Measurements from ENCODE around the gene TF.
"Not testable (repeated sequence)": the region's sequence is repeated elsewhere in the genome, so short reads cannot be mapped to it uniquely, and the experiment has no call there.

The TF gene

GRCh38 chr3:133745981-133746711, at the start of gene TF:
Gene TF (plus strand): TSS chr3:133746393. CDS start chr3:133746441, 48 bp downstream.
- no peak for DNase-seq

GRCh38 chr3:133697960-133698359, 48.2 kb upstream of the TF start:
- DNase-seq, result no peak

- DNase-seq, result no peak
Observed at GRCh38 chr3:133699467-133699866, 46.7 kb upstream of the TF start.

- no peak for DNase-seq
Observed at GRCh38 chr3:133699903-133700302, 46.3 kb upstream of the TF start.

GRCh38 chr3:133700351-133700750, 45.8 kb upstream of the TF start:
- DNase-seq, result no peak

GRCh38 chr3:133701435-133702358, 44.5 kb upstream of the TF start:
- DNase-seq, result no peak

- no peak for DNase-seq
Observed at GRCh38 chr3:133703915-133704314, 42.3 kb upstream of the TF start.

GRCh38 chr3:133706033-133706432, 40.2 kb upstream of the TF start:
- no peak for DNase-seq

GRCh38 chr3:133709139-133709750, 36.9 kb upstream of the TF start:
- no peak for DNase-seq

GRCh38 chr3:133711013-133711412, 35.2 kb upstream of the TF start:
- no peak for DNase-seq

GRCh38 chr3:133712017-133712416, 34.2 kb upstream of the TF start:
- no peak for DNase-seq

- DNase-seq, result no peak
Observed at GRCh38 chr3:133713347-133713746, 32.8 kb upstream of the TF start.

GRCh38 chr3:133717424-133717823, 28.8 kb upstream of the TF start:
- no peak for DNase-seq

GRCh38 chr3:133722935-133723334, 23.3 kb upstream of the TF start:
- no peak for DNase-seq

- no peak for DNase-seq
Observed at GRCh38 chr3:133730993-133731392, 15.2 kb upstream of the TF start.

GRCh38 chr3:133732231-133732630, 14.0 kb upstream of the TF start:
- DNase-seq, result not testable (repeated sequence)

GRCh38 chr3:133733226-133733625, 13.0 kb upstream of the TF start:
- no peak for DNase-seq

- no peak for DNase-seq
Observed at GRCh38 chr3:133734305-133734704, 11.9 kb upstream of the TF start.

GRCh38 chr3:133742351-133743091, 3.7 kb upstream of the TF start:
- no peak for DNase-seq

GRCh38 chr3:133744241-133744640, 2.0 kb upstream of the TF start:
- no peak for DNase-seq

GRCh38 chr3:133745108-133745507, 1.1 kb upstream of the TF start:
- no peak for DNase-seq

- no peak for DNase-seq
Observed at GRCh38 chr3:133746712-133747066, 496 bp downstream of the TF start.

GRCh38 chr3:133747373-133747772, 1.2 kb downstream of the TF start:
- DNase-seq, result no peak

All from NCI-H1694 treated with DMSO at 0.1 percent for 48 hours (cell line).